ENCODE measurements around the gene LATS2.

DNA sequence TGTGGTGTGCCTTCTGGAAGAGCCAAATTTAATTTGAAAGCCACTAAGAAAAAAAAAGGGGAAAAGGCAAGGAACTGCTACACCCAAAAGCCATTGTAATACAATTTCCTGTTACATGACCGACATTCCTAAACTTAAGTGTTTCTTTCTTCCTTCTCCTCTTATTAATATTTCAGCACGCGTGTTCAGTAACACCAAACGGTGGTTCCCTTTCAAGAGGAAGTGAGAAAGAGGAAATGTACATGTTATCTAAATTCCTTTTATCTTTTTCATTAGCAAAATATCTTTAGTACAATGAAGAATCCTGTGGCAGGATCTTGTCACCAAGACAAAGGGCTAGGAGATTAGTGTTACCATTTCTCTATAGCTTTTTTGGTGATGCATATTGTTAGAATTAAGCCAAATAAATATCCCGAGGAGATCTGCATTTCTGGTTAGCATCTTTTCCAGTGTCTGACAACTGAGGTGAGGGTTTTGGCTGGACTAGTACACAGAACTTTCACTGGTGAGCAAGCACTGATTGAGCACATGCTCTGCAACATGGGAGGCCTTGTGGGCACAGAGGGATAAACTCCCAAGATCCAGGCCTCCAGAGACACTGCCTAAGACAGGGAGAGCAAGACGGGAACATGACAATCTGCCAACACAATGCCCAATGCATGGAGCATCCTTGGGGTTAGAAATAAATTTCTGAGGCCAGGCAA lies 22.1 kb downstream of the LATS2 start:
- TF ChIP-seq, protein P1, sequence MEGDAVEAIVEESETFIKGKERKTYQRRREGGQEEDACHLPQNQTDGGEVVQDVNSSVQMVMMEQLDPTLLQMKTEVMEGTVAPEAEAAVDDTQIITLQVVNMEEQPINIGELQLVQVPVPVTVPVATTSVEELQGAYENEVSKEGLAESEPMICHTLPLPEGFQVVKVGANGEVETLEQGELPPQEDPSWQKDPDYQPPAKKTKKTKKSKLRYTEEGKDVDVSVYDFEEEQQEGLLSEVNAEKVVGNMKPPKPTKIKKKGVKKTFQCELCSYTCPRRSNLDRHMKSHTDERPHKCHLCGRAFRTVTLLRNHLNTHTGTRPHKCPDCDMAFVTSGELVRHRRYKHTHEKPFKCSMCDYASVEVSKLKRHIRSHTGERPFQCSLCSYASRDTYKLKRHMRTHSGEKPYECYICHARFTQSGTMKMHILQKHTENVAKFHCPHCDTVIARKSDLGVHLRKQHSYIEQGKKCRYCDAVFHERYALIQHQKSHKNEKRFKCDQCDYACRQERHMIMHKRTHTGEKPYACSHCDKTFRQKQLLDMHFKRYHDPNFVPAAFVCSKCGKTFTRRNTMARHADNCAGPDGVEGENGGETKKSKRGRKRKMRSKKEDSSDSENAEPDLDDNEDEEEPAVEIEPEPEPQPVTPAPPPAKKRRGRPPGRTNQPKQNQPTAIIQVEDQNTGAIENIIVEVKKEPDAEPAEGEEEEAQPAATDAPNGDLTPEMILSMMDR (IDR thresholded peaks at IDR 0.05) = no peak
- TF ChIP-seq POLR2A (IDR thresholded peaks at IDR 0.05) (no peak), POLR2AphosphoS5 (IDR thresholded peaks at IDR 0.05; ENCODE audit: insufficient read depth in 1 of 2, low read depth in 1 of 2) (no peak)
